ENCODE data around the gene CALR3. TPM values are rescaled to one million over a fixed set of nuclear protein-coding genes. Genes with fewer than 3 reads are reported as not detected.

CALR3 gene
- total and polyA plus RNA-seq, 2 of the 13 experiments (the other 11 are each of a cell fraction or from before 2014, with no cell fraction given), result not detected

- TF ChIP-seq, protein P1, sequence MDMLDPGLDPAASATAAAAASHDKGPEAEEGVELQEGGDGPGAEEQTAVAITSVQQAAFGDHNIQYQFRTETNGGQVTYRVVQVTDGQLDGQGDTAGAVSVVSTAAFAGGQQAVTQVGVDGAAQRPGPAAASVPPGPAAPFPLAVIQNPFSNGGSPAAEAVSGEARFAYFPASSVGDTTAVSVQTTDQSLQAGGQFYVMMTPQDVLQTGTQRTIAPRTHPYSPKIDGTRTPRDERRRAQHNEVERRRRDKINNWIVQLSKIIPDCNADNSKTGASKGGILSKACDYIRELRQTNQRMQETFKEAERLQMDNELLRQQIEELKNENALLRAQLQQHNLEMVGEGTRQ (IDR thresholded peaks at IDR 0.05; ENCODE audit: low read depth, low read length), result no peak
- TF ChIP-seq, protein P1 (CRISPR knock-in tag; IDR thresholded peaks at IDR 0.05; ENCODE audit: borderline replicate concordance), result peak; percentile 36; the same call in 1 of the 2 replicates
- TF ChIP-seq, protein P2, sequence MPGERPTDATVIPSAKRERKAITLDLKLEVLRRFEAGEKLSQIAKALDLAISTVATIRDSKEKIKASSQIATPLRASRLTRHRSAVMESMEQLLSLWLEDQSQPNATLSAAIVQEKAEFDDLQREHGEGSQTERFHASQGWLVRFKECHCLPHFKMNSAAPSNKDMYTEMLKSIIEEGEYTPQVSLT (CRISPR knock-in tag; IDR thresholded peaks at IDR 0.05; ENCODE audit: borderline replicate concordance, low read depth), result 0 out of 2 replicates have a peak, but pooled peaks have one; percentile 38
- TF ChIP-seq NFYB (CRISPR knock-in tag; IDR thresholded peaks at IDR 0.05), result peak; percentile 29; the same call in 1 of the 2 replicates
- TF ChIP-seq GABPB1 (CRISPR knock-in tag; IDR thresholded peaks at IDR 0.05), result peak; percentile 99
- TF ChIP-seq MATR3 (CRISPR knock-in tag; IDR thresholded peaks at IDR 0.05), result no peak
- peak; percentile 76 for TF ChIP-seq IKZF5 (CRISPR knock-in tag; IDR thresholded peaks at IDR 0.05)
- TF ChIP-seq ZNF446 (CRISPR knock-in tag; IDR thresholded peaks at IDR 0.05), result no peak
- TF ChIP-seq MXD4 (CRISPR knock-in tag; IDR thresholded peaks at IDR 0.05), result peak; percentile 69; the same call in 1 of the 2 replicates
- TF ChIP-seq MYNN (CRISPR knock-in tag; IDR thresholded peaks at IDR 0.05; ENCODE audit: low read depth), result no peak
- TF ChIP-seq TBL1XR1 (IDR thresholded peaks at IDR 0.05; ENCODE audit: borderline replicate concordance, low read length, partially characterized antibody), result no peak
- peak; percentile 80; the same call in 1 of the 2 replicates for TF ChIP-seq SNAPC4 (CRISPR knock-in tag; IDR thresholded peaks at IDR 0.05)
- TF ChIP-seq TAF1 (CRISPR knock-in tag; IDR thresholded peaks at IDR 0.05), result peak; percentile 91
- TF ChIP-seq KLF16 (CRISPR knock-in tag; IDR thresholded peaks at IDR 0.05), result peak in 1 of 2 experiments; percentile 71; a peak in 1 of 4 replicates
- TF ChIP-seq ZNF331 (CRISPR knock-in tag; IDR thresholded peaks at IDR 0.05), result peak; percentile 63
- TF ChIP-seq, protein P3, sequence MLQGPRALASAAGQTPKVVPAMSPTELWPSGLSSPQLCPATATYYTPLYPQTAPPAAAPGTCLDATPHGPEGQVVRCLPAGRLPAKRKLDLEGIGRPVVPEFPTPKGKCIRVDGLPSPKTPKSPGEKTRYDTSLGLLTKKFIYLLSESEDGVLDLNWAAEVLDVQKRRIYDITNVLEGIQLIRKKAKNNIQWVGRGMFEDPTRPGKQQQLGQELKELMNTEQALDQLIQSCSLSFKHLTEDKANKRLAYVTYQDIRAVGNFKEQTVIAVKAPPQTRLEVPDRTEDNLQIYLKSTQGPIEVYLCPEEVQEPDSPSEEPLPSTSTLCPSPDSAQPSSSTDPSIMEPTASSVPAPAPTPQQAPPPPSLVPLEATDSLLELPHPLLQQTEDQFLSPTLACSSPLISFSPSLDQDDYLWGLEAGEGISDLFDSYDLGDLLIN (CRISPR knock-in tag; IDR thresholded peaks at IDR 0.05; ENCODE audit: borderline replicate concordance), result peak; percentile 68; the same call in 1 of the 2 replicates
Observed at GRCh38 chr19:16542045-16542909, 46.3 kb upstream of the CALR3 start, which contains the start of gene CHERP (continued).
